Activated CD4-positive, alpha-beta T cell treated with anti-CD3 and anti-CD28 coated beads for 4 hours (primary cell): ENCODE results near the gene DGKI.

ENCODE experiments used
- DNase-seq, 2 donors: peaks; one replicate each; pipeline ENCODE4 v3.0.0-alpha.2; 2020

DGKI gene

GRCh38 chr7:137521451-137521850 lies 325.3 kb downstream of the DGKI start:
- DNase-seq = no peak

GRCh38 chr7:137519947-137520346 lies 326.8 kb downstream of the DGKI start:
- DNase-seq = no peak

GRCh38 chr7:137519181-137519691 lies 327.5 kb downstream of the DGKI start:
- no peak for DNase-seq

GRCh38 chr7:137513091-137513490 lies 333.7 kb downstream of the DGKI start:
- DNase-seq = no peak

- no peak for DNase-seq
These were observed 339.7 kb downstream of the DGKI start for GRCh38 chr7:137507096-137507495.

- DNase-seq = no peak
These were observed 340.7 kb downstream of the DGKI start for GRCh38 chr7:137506031-137506430.

- no peak for DNase-seq
These were observed 345.2 kb downstream of the DGKI start for GRCh38 chr7:137501562-137501961.

- DNase-seq = no peak
These were observed 353.9 kb downstream of the DGKI start for GRCh38 chr7:137492889-137493288.

GRCh38 chr7:137489880-137490279 lies 356.9 kb downstream of the DGKI start:
- DNase-seq = no peak

GRCh38 chr7:137488038-137488437 lies 358.7 kb downstream of the DGKI start:
- DNase-seq = no peak

- no peak for DNase-seq
These were observed 361.0 kb downstream of the DGKI start for GRCh38 chr7:137485818-137486217.

- DNase-seq = no peak
These were observed 362.4 kb downstream of the DGKI start for GRCh38 chr7:137484326-137484725.

GRCh38 chr7:137482466-137482865 lies 364.3 kb downstream of the DGKI start:
- DNase-seq = no peak

- DNase-seq = no peak
These were observed 365.9 kb downstream of the DGKI start for GRCh38 chr7:137480824-137481365.

GRCh38 chr7:137480401-137480800 lies 366.4 kb downstream of the DGKI start:
- DNase-seq = no peak

- no peak for DNase-seq
These were observed 369.8 kb downstream of the DGKI start for GRCh38 chr7:137476937-137477336.

GRCh38 chr7:137475966-137476365 lies 370.8 kb downstream of the DGKI start:
- DNase-seq = no peak

GRCh38 chr7:137474540-137475026 lies 372.2 kb downstream of the DGKI start:
- DNase-seq = no peak

- DNase-seq = no peak
These were observed 375.6 kb downstream of the DGKI start for GRCh38 chr7:137471128-137471527.

GRCh38 chr7:137469858-137470257 lies 376.9 kb downstream of the DGKI start:
- no peak for DNase-seq

GRCh38 chr7:137469191-137469811 lies 377.5 kb downstream of the DGKI start:
- no peak for DNase-seq

GRCh38 chr7:137462847-137463246 lies 383.9 kb downstream of the DGKI start:
- no peak for DNase-seq

GRCh38 chr7:137462074-137462715 lies 384.6 kb downstream of the DGKI start:
- DNase-seq = no peak

GRCh38 chr7:137458399-137458798 lies 388.4 kb downstream of the DGKI start:
- no peak for DNase-seq
